NCI-H1048 (cell line): Measurements from ENCODE around the gene ATOSA.

Source experiments
- DNase-seq: peaks from one replicate; lab custom pipeline; 2025; lab: John Stamatoyannopoulos, UW

Gene ATOSA

GRCh38 chr15:52651114-52651513 is 28.1 kb downstream of the ATOSA start:
- no peak for DNase-seq

- DNase-seq: no peak
These were observed 29.5 kb downstream of the ATOSA start for GRCh38 chr15:52649686-52650085.

GRCh38 chr15:52645916-52646315 is 33.3 kb downstream of the ATOSA start:
- no peak for DNase-seq

GRCh38 chr15:52642386-52643361 is 36.5 kb downstream of the ATOSA start:
- no peak for DNase-seq

GRCh38 chr15:52636459-52636858 is 42.7 kb downstream of the ATOSA start:
- DNase-seq: no peak

- DNase-seq: no peak
These were observed 43.3 kb downstream of the ATOSA start for GRCh38 chr15:52635908-52636307.
